Stimulated activated CD4-positive, alpha-beta T cell treated with anti-CD3 and anti-CD28 coated beads, Interleukin-2, amount 100 ng/mL, for 48 hours (primary cell): ENCODE measurements around the gene CCM2.
"Not testable (repeated sequence)": the region's sequence is repeated elsewhere in the genome, so short reads cannot be mapped to it uniquely, and the experiment has no call there.

Experiments used
- DNase-seq, 2 donors: peaks; one replicate each; pipeline ENCODE4 v3.0.0-alpha.2; 2020

Gene CCM2

GRCh38 chr7:45007571-45008328 is 7.7 kb downstream of the CCM2 start:
- no peak for DNase-seq

DNA sequence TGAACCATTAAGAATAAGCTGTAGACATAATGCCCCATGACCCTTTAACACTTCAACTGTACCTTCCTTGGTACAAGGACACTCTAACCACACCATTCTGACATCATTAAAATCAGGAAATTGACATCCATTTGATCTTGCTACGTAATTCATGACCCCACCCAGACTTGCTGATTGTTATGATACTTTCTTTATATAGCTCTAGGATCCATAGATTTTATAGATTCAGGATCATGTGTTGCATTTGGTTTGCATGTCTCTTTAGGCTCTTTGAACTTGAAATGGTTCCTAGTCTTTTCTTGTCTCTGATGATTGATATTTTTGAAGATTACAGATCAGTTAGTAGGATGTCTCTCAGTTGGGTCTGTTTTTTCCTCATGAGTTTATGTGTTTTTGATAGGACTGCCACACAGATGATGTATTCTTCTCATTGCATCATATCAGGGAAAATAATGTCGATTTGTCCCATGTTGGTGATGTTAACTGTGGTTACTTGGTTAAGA is 13.5 kb downstream of the CCM2 start:
- no peak for DNase-seq

- no peak for DNase-seq
These were observed 15.3 kb downstream of the CCM2 start for GRCh38 chr7:45015313-45015712.

GRCh38 chr7:45017253-45017652 is 17.3 kb downstream of the CCM2 start:
- DNase-seq: no peak

DNA sequence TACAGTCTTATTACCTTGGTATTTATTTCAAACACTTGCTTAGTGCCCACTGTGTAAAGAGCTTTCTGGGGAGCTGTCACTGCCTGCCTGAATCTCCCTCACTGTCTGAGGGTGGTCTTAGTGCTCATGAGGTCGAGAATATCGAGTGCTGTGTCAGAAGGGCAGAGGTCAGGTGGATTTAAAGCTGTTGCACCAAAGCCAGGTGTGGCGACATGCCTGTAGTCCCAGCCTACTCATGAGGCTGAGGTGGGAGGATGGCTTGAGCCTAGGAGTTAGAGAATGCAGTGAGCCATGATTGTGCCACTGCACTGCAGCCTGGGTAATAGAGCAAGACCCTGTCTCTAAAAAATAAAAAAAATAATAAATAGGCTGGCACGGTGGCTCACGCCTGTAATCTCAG is 20.9 kb downstream of the CCM2 start:
- no peak for DNase-seq

DNA sequence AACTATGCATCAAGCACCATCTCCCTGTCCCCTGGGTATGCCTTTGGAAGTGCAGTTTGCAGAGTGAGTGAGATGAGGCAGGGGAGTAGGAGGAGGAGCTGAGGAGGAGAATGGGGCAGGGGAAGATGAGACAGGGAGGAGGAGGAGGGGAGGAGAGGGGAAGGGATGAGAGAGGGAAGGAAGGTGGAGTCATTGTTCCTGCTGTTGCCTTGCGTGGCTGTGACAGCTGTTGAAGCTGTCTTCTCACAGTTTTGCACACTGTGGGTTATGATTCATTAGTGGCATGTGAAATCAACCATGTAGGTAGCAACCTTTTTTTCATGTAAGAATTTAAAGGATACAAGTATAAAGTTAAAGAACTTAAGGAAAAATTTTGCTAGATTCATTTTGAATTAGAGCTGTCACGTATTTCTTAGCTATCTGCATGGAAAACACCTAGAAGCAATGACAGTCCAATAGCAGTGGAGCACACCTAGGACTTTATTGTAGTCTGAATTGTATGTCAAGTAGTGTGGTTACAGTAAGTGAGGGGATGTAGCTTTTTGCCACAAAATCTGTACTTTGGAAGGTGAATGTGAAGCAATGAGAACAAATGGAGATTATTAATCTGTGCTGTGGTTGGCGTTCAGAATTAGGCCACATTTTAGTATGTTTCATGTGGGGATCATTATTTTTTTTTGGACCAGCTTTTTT is 21.7 kb downstream of the CCM2 start:
- DNase-seq: no peak

GRCh38 chr7:45024126-45024744 is 24.2 kb downstream of the CCM2 start:
- DNase-seq: no peak

DNA sequence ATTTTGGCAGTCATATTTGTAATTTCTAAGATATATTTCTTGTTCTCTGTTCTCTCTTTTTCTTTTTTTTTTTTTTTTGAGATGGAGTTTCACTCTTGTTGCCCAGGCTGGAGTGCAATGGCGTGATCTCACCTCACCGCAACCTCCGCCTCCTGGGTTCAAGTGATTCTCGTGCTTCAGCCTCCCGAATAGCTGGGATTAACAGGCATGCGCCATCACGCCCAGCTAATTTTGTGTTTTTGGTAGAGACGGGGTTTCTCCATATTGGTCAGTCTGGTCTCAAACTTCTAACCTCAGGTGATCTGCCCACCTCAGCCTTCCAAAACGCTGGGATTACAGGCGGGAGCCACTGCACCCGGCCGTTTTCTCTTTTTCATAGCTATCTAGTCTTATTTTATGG is 25.5 kb downstream of the CCM2 start:
- not testable (repeated sequence) for DNase-seq

DNA sequence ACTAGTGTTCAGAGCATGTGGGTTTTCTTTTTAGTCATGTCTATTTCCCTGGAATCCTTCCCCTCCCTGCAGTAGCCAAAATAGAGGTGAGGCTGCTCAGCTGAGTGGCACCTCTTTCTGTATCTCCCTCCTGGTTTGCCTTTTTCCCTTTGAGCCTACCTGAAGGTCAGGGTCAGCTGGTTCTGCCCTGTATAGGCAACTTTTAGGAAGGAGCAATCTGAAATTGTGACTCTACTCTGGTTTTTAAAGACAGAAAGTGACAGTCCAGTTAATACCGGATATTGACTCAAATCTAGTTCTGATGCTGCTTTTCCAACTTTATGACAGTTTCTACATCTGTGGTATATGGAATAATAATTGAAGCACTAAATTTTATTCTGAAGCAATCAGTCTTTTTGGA is 26.0 kb downstream of the CCM2 start:
- no peak for DNase-seq

DNA sequence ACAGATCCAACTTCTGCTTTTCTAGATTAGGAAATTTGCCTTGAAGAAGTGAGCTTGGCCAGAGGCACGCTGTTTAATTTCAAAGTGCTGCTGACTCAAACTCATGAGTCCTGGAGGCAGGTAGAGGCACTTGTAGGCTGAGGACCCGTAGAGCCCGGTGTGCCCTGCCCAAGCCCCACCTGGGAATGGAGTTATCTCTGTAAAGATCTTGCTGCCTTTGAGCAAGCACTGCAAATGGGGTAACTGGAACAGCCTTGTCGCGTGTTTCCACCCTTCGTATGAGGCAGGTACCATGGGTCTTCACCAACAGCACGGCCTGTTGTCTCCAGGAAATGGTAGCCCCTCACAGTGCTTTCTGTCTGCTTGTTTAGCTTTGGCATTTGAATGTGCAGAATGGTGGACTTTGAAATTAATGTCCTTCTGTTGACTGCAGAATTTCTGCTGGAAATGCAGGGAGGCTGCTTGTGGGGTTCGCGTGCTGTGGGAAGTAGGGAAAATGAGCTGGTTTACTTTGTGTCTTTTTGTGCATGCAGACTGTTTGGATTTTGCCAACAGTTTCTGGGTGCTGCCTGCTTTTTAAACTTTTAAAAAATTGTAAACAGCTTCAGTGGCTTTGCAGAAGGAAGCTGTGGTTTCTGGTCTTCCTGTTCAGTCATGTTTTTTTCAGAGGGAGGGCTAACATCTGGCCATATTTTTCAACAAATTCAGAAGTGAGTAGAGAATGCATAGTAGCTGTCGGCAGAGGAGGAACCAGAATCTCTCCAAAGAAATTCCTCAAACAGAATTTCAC is 27.2 kb downstream of the CCM2 start:
- DNase-seq: no peak

- DNase-seq: no peak
These were observed 27.7 kb downstream of the CCM2 start for GRCh38 chr7:45027774-45028114.

DNA sequence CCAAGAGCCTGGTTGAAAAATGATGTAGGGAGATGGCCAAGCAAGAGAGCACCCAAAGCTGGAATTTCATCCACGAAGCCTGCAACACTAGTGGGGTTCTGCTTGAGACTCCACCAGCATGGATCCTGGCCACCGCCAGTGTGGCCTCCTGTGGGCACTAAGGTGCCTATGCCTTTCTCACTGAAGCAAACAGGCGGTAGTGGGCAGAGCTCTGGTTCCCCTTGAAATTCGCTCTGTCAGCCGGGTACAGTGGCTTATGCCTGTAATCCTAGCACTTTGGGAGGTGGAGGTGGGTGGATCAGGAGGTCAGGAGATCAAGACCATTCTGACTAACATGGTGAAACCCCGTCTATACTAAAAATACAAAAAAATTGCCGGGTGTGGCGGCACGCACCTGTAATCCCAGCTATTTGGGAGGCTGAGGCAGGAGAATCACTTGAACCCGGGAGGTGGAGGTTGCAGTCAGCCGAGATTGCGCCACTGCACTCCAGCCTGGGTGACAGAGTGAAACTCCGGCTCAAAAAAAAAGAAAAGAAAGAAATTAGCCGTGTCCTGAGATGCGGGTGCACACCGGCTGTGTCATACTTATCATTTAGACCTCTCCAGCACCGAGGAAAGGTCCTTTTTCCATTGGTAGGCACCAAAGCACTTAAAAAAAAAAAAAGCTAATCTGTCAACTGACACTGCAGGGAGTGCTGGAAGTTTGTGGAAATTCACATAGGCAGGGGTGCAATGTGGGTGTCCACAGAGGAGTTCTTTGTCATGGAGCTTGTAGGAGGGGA is 28.3 kb downstream of the CCM2 start:
- no peak for DNase-seq

- DNase-seq: no peak
These were observed 28.9 kb downstream of the CCM2 start for GRCh38 chr7:45028920-45029344.

DNA sequence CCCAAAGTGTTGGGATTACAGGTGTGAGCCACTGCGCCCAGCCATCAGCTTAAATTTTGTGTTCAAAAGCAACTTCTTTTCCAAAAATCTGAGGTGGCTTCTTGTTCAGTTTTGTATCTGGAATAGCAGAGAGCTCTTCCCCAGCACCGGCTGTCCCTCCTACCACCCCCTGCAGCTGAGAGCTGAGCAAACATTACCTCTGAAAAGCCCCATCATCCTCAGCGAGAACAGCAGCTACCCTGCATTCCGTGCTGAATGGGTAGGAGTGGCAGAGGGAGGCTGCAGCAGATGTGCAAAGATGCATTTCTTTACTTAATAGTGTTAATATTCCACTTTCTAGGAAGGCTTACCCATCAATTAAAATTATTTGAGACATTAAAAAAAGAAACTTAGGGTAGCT is 31.8 kb downstream of the CCM2 start:
- no peak for DNase-seq

DNA sequence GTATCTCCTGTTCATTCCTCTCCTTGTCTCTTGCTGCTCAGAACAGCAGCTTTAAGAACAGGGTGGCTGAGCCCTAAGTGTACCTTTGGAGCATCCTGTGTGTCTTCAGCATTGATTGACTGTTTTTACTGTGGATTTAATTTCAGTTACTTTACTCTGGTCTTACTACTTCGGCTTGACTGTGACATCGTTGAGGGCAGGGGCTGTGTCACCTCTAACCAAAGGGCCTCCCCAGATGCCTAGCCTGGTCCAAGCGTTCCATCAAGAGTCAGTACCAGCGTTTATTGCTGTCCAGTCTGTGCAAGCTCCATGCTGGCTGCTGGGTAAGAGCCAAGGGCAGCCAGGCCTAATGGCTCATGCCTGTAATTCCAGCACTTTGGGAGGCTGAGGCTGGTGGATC is 32.4 kb downstream of the CCM2 start:
- no peak for DNase-seq

DNA sequence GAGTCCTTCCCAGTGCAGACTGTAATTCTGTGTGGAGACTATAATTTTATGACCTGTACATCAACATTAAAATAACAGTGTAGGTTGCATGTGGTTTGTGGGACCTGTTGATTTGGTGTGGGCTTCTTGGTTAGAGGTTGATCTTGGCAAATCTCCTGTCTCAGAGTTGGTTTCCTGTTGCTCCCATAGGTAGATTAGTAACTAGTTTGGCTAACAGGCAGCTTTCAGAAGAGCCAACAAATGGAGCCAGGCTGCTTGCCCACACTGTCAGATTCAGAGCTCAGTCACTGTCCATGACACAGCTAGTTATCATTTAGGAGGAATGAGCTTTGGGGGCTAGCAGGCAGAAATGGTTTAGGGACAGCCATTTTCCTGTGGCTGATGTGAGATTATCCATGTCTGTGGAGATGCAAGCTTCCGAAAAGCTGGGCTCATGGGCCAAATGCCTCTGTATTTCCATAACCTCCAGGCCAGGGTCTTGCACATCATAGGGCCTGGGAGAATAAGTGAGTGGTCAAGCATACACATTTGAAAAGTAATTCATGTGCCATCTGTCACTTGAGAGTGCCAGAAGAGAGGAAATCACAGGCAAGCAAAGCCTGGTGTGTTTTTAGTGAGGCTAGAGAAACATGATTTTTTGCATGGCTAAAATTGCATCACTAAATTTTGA is 33.4 kb downstream of the CCM2 start:
- DNase-seq: no peak

GRCh38 chr7:45033931-45034290 is 33.9 kb downstream of the CCM2 start:
- no peak for DNase-seq

- not testable (repeated sequence) for DNase-seq
These were observed 34.7 kb downstream of the CCM2 start for GRCh38 chr7:45034710-45035109.

DNA sequence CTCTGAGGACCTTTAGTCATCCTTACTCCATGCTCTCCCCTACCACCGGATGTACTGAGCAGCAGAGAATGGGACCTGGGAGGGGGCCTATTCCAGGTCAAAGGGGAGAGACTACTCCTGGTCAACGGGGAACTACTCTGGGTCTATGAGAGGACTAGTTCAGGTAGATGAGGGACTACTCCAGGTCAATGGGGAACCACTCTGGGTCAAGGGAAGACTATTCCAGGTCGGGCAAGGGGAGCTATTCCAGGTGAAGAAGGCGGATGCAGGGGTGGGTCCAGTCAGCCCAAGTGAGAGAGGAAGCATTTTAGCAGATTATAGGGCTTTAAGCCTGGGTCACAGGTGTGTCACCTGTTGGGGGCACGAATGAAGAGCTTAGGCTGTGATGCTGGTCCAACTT is 35.4 kb downstream of the CCM2 start:
- no peak for DNase-seq

- DNase-seq: no peak
These were observed 35.9 kb downstream of the CCM2 start for GRCh38 chr7:45035893-45036292.

- no peak for DNase-seq
These were observed 36.3 kb downstream of the CCM2 start for GRCh38 chr7:45036317-45036716.

DNA sequence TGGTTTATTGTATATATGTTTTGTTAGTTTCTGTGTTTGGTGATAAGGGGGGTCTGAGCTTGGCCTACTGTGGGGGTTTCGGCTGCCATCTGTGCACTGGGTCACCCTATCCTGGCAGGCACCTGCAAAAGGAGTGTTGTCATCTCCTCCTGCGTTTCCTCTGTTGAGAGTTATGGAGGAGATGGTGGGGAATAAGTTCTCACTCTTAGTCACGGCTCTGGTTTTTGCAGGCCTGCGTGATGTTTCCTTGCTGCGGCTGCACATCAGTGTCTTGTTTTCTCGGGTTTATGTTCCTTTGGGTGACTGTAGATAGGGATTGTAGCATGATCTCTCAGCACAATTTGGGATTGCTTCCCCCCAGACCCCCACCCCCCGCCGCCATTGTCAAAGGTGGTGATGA is 36.8 kb downstream of the CCM2 start:
- no peak for DNase-seq
